GM12878 (cell line): Measurements from ENCODE around the gene MIR17HG. TPM values are rescaled to one million over a fixed set of nuclear protein-coding genes. Genes with fewer than 3 reads are reported as not detected.

ENCODE experiments used
- ATF2 ChIP-seq: IDR thresholded peaks from 2 replicates; pipeline ENCODE4 v1.6.1; 2012; ENCODE audit warnings: low read length, inconsistent platforms
- BACH1 ChIP-seq: fragments of 450-650 bp; IDR thresholded peaks from 2 replicates; pipeline ENCODE4 v1.6.1; 2017; ENCODE audit warnings: mild to moderate bottlenecking, borderline replicate concordance
- CEBPB ChIP-seq, 2 experiments: fragments of 150-350 bp in 1 of 2; IDR thresholded peaks; 2 replicates each; pipeline ENCODE4 v1.6.1; 2012 to 2014; ENCODE audit warnings: low read depth in 2 of 2, low read length in 2 of 2, borderline replicate concordance in 1 of 2, inconsistent platforms in 1 of 2
- IKZF1 ChIP-seq: fragments of 450-650 bp; conservative IDR thresholded peaks from 2 replicates; pipeline ENCODE4 v1.6.1; 2017; ENCODE audit warnings: antibody characterized with exemption, mild to moderate bottlenecking
- JUND ChIP-seq: IDR thresholded peaks from 2 replicates; pipeline ENCODE4 v1.6.1; 2012; ENCODE audit warnings: low read depth, mild to moderate bottlenecking, low read length, improper control_type of control experiment, moderate library complexity
- MEF2B ChIP-seq: fragments of 450-650 bp; IDR thresholded peaks from 2 replicates; pipeline ENCODE4 v1.6.1; 2018; ENCODE audit warnings: mild to moderate bottlenecking, moderate library complexity; ENCODE audit not compliant: partially characterized antibody, poor library complexity, severe bottlenecking
- POLR2A ChIP-seq: IDR thresholded peaks from 2 replicates; pipeline ENCODE4 v1.6.1; 2011; ENCODE audit warnings: low read depth, mild to moderate bottlenecking, low read length
- POLR2AphosphoS2 ChIP-seq: IDR thresholded peaks from 2 replicates; pipeline ENCODE4 v1.6.1; 2011; ENCODE audit warnings: low read depth, mild to moderate bottlenecking, low read length, improper control_type of control experiment, moderate library complexity
- SRF ChIP-seq, 2 experiments: IDR thresholded peaks; 2 replicates each; pipeline ENCODE4 v1.6.1; 2011; ENCODE audit warnings: low read depth in 2 of 2, low read length in 2 of 2, mild to moderate bottlenecking in 1 of 2, moderate library complexity in 1 of 2
- WRNIP1 ChIP-seq: IDR thresholded peaks from 2 replicates; pipeline ENCODE4 v1.6.1; 2011; ENCODE audit warnings: low read depth, low read length, improper control_type of control experiment, borderline replicate concordance
- ZBTB11 ChIP-seq: fragments of 450-650 bp; formaldehyde crosslinking; IDR thresholded peaks from 2 replicates; pipeline ENCODE4 v1.5.0; 2022; ENCODE audit warnings: mild to moderate bottlenecking, missing genetic modification characterization
- ZNF24 ChIP-seq: fragments of 450-650 bp; IDR thresholded peaks from 2 replicates; pipeline ENCODE4 v1.6.1; 2017; ENCODE audit warnings: antibody characterized with exemption, mild to moderate bottlenecking
- ZNF592 ChIP-seq: fragments of 450-650 bp; IDR thresholded peaks from 2 replicates; pipeline ENCODE4 v1.6.1; 2017; ENCODE audit warnings: mild to moderate bottlenecking, moderate library complexity
- polyA plus RNA-seq, 11 experiments: library from polyadenylated mRNA; depleted of rRNA in 4 of 11; unstranded in 6 of 11; stranded (reverse) in 5 of 11; fragments of >200 nt; fragmentation: Nextera tagmentation in 4 of 11; fragmentation: Illumina TruSeq in 1 of 11; extraction: Ambion mirVana in 4 of 11; extraction: Trizol in 1 of 11; gene quantifications; 1 replicate in 1 of 11; 2 replicates in 10 of 11; pipeline versions ENCODE4 v1.2.1 to v1.2.3, GENCODE V29; 2011 to 2016; ENCODE audit warnings: inconsistent platforms in 2 of 11, missing spikeins in 2 of 11, low read depth in 1 of 11
- total RNA-seq, 4 experiments: library from RNA; depleted of rRNA in 3 of 4; stranded (reverse); fragments of >200 nt in 3 of 4; fragmentation: Illumina TruSeq in 1 of 4; extraction: Trizol in 1 of 4; gene quantifications; 2 replicates each; pipeline versions ENCODE4 v1.2.1 to v1.2.3, GENCODE V29; 2013 to 2021

The MIR17HG gene
- total and polyA plus RNA-seq, 10 of the 15 experiments (the other 5 are each of a cell fraction or from before 2014, with no cell fraction given): 4.4 to 37.7 (median 15.1) TPM

GRCh38 chr13:91355099-91355825, 7.8 kb downstream of the MIR17HG start (continued):
- TF ChIP-seq ATF2: 0 out of 2 replicates have a peak, but pooled peaks have one; percentile 13
- TF ChIP-seq JUND: no peak
- no peak for TF ChIP-seq ZNF592
- TF ChIP-seq POLR2AphosphoS2: 0 out of 2 replicates have a peak, but pooled peaks have one; percentile 23
- TF ChIP-seq CEBPB (IDR thresholded peaks at IDR 0.05; ENCODE audit: borderline replicate concordance in 1 of 2, low read depth in 2 of 2, low read length in 2 of 2): no peak
- no peak for TF ChIP-seq ZBTB11 (CRISPR knock-in tag)
- TF ChIP-seq SRF (IDR thresholded peaks at IDR 0.05; ENCODE audit: low read depth in 2 of 2, low read length in 2 of 2): no peak
- TF ChIP-seq MEF2B: no peak
- no peak for TF ChIP-seq ZNF24
- TF ChIP-seq IKZF1: no peak
- TF ChIP-seq BACH1: no peak
- no peak for TF ChIP-seq WRNIP1
- TF ChIP-seq POLR2A: peak; percentile 26; the same call in 1 of the 2 replicates
- TF ChIP-seq, all 136 proteins: peak for 3
